Measurements from ENCODE around the gene FDXACB1.

The FDXACB1 gene, protein sequence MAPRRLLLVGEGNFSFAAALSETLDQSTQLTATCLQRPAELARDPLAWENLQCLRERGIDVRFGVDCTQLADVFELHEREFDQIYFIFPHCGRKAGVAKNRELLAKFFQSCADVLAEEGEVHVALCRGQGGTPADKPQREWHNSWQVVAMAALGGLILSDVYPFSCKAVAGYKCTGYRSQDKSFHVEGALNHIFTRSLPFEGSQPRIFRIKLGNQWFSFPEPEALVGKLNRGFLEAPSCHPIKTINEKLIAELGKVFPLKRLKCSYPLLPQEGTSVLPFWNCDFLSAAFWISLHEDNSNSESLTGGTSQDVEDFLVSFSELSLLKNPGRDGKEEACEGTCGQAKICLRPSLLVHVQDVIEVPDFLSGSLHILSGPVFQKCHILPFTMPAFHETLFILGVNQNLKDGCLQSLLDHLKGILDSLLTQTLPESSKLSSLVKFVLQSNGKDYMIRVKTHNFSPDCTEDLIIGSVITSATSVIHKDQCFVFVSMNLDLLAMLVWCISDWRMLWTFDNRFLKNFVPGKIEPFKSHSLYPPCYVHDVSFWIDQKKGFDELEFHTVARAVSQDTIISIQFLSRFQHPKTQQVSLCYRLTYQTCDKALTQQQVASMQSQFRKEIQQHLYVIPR

DNA sequence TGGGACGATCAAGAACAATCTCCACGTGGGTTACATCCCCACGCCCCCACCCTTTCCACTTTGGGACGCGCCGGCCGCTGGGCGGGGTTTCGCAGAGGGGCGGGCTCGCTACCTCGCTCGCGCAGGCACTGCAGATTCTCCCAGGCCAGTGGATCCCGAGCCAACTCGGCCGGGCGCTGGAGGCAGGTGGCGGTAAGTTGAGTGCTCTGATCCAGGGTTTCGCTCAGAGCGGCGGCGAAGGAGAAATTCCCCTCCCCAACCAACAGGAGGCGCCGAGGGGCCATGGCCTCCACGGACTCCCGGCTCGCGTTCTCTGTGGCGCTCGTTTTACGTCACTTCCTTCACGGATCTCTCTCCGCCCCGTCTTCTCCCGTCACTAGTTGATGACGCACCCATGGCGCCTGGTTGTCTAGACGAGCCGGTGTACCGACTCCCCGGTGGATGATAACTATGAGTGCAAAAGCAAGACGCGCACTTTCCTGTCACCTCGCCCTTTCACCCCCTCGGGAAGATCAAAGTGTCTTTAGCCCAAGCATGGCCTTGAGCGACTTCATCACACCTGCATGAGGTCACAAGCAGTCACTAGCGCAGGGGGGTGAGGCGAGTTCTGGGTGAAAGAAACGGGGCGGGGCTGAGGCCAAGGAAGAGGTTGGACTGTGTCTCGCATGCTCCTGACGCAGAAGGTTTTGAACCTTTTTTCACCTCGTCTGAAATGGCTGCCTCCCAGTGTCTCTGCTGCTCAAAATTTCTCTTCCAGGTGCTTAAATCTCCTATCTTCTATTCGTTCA, at the start of gene FDXACB1, which contains the start of gene CFAP68:
Gene FDXACB1 (minus strand): TSS at position 317 of the 788 bp plus-strand sequence. CDS start 33 bp downstream, at position 284.
Gene CFAP68 (plus strand): TSS at position 693 of the 788 bp plus-strand sequence. CDS start 20 bp downstream, at position 713.
- peak; percentile 93 to 94 for DNase-seq (ENCODE audit: low read depth in 2 of 2)

DNA sequence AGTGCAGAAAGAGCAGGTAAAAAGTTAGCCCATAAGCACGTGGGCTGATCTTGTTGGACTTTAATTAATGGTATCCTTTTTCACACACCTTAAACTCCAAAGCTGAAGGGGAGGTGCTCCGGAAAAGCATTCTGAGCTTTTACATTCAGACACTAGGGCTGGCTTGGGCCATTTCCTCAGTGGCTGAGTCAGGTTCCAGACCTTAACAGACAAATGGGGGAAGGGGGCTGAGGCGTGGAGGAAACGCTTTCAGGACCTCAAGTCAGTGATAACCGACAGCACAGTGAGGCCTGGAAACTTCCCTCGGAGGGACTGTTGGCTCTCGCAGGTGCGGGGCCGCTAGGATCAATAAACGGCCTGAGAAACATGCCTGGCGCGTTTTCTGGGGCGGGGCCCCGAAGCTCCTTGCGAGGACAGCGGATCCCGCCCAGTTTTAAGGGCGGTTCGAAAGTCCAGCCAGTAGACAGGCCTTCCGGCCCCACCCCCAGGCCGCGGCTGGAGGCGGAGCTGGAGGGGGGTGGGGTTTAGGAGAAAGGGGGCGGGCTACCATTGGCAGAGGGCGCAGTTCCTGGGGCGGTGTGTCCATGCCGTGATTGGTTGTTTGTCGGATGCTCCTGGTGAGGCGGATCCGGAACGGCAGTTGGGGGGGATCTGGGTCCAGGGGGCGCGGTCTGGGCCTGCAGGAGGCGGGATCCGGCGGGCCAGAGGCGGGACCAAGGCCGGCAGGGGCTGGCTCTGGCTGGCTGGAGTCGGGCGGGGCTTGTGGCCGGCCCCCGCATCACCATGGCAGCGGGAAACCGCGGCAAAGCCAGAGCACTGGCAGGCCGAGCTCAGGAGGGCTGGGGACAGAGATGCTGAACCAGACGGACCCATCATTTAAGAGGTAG, 47.8 kb upstream of the FDXACB1 start:
- peak; percentile 90 to 93 for DNase-seq (ENCODE audit: low read depth in 2 of 2)

DNA sequence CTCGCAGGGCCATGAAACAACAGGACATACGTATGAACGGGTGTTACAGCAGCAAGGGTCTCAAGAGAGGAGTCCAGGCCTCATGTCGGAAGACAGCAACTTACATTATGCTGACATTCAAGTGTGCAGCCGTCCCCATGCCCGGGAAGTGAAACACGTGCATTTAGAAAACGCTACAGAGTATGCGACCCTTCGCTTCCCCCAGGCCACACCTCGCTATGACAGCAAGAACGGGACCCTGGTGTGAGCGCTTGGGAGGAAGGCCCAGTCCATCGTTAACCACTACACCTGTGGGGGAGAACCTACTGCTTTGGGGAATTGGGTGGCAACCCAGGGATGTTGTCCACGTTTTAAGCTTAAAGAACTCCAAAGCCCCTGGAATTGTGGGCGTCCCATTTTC, 47.0 kb upstream of the FDXACB1 start:
- no peak for DNase-seq (ENCODE audit: low read depth in 2 of 2)

DNA sequence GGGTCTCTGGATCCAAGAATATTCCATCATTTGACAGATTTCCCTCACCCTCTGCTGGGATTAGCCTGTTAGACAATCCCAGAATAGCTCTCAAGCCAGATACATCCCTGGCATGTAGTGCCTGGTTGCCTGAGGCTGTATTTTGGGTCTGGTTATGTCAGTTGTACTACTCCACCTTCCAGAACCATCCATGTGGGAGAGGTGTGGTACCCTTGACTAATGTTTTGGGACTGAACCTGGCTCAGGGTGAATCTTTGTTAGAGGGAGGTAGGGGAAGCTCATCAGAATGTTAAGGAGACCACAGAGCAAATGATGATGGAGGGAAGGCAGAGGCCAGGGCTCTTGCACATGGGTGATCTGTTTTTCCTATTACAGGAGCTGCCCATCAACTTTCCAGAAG, 45.0 kb upstream of the FDXACB1 start:
- DNase-seq (ENCODE audit: low read depth in 2 of 2): no peak

DNA sequence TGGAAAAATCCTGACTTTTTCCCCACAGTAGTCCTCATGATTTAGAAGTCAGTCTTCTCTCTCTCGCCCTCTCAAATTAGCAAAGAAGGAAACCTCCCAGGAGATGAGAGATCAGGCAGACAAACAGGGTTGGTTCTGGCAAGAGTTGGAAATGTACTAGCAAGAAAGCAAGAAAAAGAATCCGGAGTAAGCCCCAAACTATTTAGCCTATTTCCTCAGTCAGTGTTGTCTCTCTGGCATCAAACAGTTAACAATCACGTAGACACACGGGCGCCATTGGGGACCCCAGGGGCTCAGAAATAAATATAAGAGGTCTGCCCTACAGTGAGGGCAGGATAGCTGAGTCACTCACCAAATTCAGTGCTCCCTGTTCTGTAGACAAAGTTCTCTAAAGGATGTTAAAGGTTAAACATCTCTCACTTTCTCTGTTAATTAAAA, 44.4 kb upstream of the FDXACB1 start:
- DNase-seq (ENCODE audit: low read depth in 2 of 2): no peak

DNA sequence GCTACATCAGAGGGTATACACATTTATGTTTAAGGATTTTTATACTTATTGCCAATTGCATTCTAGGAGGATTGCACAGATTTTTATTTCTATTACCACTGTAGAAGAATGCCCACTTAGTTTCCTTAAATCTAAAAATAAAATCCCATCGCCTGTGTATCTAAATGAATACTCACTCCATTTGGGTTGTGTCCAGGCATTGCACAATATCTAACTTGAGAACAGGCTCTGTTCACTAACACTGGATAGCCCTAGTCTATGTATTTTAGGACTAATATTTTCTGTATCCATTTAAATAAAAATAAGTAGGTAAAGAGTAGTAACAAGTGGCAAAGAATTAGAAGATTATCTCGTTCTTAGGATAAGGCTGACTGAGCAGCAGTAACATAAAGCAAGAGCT, 43.8 kb upstream of the FDXACB1 start:
- no peak for DNase-seq (ENCODE audit: low read depth in 2 of 2)

- DNase-seq (ENCODE audit: low read depth in 2 of 2): no peak
Observed at GRCh38 chr11:111921541-111922230, 42.7 kb upstream of the FDXACB1 start.

DNA sequence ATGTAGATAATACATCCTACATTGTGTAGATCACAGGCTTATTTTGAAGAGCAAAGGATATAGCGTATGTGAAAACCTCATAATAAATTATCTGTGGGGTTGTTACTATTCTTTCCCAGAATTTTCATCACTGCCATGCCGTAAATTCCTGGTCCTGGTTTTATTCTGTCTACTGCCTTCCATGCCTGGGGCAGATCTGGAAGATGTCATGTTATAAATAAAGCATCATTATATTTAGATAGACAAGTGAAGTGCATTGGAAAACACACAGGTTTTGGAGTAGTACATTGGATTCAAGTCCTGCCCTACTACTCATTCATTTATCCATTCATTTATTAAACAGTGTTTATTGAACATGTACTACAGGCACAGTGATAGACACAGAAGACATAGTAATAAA, 41.9 kb upstream of the FDXACB1 start:
- no peak for DNase-seq (ENCODE audit: low read depth in 2 of 2)

DNA sequence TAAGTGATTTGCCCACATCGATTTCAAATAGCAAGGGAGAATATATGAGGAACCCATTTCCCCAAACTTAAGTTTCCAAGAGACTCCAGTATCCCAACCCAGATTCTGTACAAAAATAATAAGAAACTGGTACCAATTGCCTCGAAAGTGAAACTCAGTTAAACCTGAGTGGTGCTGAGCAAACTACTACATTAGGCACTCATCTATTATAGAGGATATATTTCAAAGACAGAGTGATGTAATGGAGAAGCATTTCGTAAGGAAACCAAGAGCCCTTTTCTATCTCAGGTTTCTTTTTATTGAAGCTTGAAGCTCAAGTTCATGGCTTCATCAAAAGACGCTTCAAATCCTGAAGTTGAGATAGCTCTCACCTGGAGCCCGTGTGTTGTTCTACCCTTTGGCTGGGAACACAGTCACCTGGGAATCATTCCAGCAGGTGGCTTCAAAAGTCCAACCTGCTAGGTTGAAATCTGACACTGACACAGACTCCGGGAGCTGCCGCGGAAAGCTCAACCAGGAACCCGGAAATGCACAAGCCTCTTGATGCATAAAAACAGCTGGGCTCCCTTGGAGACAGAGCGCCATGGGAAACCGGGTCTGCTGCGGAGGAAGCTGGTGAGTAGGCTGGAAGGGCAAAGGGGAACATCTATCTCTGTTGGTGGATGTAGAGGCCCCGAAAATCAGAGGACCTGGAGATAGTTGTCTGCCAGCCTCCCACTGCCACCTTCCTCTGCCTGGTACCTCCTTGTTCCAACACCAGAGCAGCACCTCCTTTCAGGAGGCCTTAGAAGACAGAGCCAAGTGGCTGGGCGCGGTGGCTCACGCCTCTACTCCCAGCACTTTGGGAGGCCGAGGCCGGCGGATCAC, 39.7 kb upstream of the FDXACB1 start, which contains the start of gene C11orf52:
Gene C11orf52 (plus strand): TSS at position 524 of the 867 bp plus-strand sequence. CDS start 60 bp downstream, at position 584.
- DNase-seq (ENCODE audit: low read depth in 2 of 2): no peak

GRCh38 chr11:111917788-111918187, 38.8 kb upstream of the FDXACB1 start:
- DNase-seq (ENCODE audit: low read depth in 2 of 2): no peak

DNA sequence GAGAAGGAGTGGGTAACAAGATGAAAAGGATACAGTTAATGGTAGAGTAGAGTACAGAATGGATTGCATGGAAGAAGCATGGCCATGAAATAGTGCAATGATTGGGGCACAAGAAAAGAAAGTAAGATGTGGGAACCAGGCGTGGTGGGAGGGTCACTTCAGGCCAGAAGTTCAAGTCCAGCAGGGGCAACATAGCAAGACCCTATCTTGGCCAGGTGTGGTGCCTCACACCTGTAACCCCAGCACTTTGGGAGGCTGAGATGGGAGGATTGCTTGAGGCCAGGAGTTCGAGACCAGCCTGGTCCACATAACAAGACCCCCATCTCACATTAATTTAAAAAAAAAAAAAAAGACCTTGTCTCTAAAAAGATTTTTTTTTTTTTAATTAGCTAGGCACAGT, 38.3 kb upstream of the FDXACB1 start:
- no peak for DNase-seq (ENCODE audit: low read depth in 2 of 2)

DNA sequence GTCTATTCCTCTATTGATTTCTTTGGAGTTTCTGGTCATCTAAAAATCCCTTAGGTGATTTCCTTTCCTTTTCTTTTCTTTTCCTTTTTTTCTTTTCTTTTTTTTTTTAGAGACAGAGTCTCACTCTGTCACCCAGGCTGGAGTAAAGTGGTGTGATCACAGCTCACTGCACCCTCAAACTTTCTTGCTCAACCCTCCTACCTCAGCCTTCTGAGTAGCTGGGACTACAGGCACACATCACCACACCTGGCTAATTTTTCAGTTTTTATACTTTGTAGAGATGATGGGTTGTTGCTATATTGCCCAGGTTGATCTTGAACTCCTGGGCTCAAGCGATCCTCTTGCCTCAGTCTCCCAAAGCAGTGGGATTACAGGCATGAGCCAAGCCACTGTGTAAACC, 37.8 kb upstream of the FDXACB1 start:
- no peak for DNase-seq (ENCODE audit: low read depth in 2 of 2)

DNA sequence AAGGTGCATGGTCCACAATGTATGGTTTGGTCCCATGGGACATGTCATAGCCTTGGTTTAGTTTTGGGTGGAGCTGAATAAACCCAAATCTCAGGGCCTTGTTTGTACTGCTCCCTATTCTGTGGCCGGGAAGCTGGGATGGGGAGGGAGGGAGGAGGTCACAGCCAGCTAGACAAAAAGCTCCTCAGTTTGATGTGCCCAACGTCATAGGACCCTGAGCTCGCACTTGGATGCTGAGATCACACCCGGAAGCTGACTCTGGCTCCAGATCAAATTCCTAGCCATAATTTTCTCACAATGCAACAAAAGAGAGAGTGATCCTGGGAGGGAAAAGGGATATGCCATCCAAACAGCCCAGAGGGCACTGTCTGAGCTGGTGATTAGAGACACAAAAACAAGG, 35.0 kb upstream of the FDXACB1 start:
- no peak for DNase-seq (ENCODE audit: low read depth in 2 of 2)

- no peak for DNase-seq (ENCODE audit: low read depth in 2 of 2)
Observed at GRCh38 chr11:111913031-111913861, 34.3 kb upstream of the FDXACB1 start.

DNA sequence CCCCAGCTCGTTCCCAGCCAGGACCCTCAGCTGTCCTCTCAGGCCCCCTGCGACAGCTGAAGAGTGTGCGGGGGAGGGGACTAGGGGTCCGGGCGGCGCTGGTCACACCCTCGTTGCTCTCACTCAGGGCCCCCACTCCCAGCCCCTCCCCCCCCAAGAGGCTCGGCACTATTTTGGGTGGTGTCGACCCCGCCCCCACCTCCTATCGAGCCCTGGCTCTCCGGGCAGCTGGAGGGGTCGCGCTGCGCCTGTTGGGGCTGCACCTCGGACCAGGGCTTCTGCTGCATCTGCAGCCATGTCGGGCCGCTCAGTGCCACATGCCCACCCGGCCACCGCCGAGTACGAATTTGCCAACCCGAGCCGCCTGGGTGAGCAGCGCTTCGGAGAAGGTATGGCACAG, 33.6 kb upstream of the FDXACB1 start, which contains the start of gene HSPB2:
Gene HSPB2 (plus strand): TSS at position 200 of the 400 bp plus-strand sequence. CDS start 96 bp downstream, at position 296.
- DNase-seq (ENCODE audit: low read depth in 2 of 2): no peak

GRCh38 chr11:111911563-111912401, 32.8 kb upstream of the FDXACB1 start, which contains the start of gene CRYAB:
Gene CRYAB (minus strand): TSS chr11:111911770. CDS start chr11:111911724, 46 bp downstream.
- no peak for DNase-seq (ENCODE audit: low read depth in 2 of 2)
